HG02840 (cell line): Measurements from ENCODE around the gene VPS13A.
"Not testable (repeated sequence)": the region's sequence is repeated elsewhere in the genome, so short reads cannot be mapped to it uniquely, and the experiment has no call there.

ENCODE experiments used
- ATAC-seq: cut with Tn5 transposase; IDR thresholded peaks from one replicate; pipeline ENCODE4 v1.9.1; 2021; ENCODE audit warnings: mild to moderate bottlenecking, moderate library complexity, moderate number of reproducible peaks; ENCODE audit not compliant: unreplicated experiment, low FRiP score

The VPS13A gene

GRCh38 chr9:77290373-77290772, 113.0 kb downstream of the VPS13A start:
- ATAC-seq = no peak

- ATAC-seq = no peak
Measured at GRCh38 chr9:77291714-77292113, 114.4 kb downstream of the VPS13A start.

GRCh38 chr9:77293949-77294348, 116.6 kb downstream of the VPS13A start:
- ATAC-seq = no peak

- ATAC-seq = no peak
Measured at GRCh38 chr9:77304543-77304942, 127.2 kb downstream of the VPS13A start.

- no peak for ATAC-seq
Measured at GRCh38 chr9:77305622-77306400, 128.5 kb downstream of the VPS13A start.

- ATAC-seq = no peak
Measured at GRCh38 chr9:77307166-77307565, 129.8 kb downstream of the VPS13A start.

GRCh38 chr9:77316058-77316457, 138.7 kb downstream of the VPS13A start:
- no peak for ATAC-seq

- no peak for ATAC-seq
Measured at GRCh38 chr9:77325058-77325457, 147.7 kb downstream of the VPS13A start.

- ATAC-seq = no peak
Measured at GRCh38 chr9:77328102-77328501, 150.8 kb downstream of the VPS13A start.

GRCh38 chr9:77370064-77370463, 192.7 kb downstream of the VPS13A start:
- no peak for ATAC-seq

GRCh38 chr9:77374266-77374665, 196.9 kb downstream of the VPS13A start:
- ATAC-seq = no peak

GRCh38 chr9:77375956-77376532, 198.7 kb downstream of the VPS13A start:
- no peak for ATAC-seq

GRCh38 chr9:77384406-77384805, 207.1 kb downstream of the VPS13A start:
- no peak for ATAC-seq

GRCh38 chr9:77386187-77386586, 208.9 kb downstream of the VPS13A start:
- no peak for ATAC-seq

GRCh38 chr9:77391834-77392233, 214.5 kb downstream of the VPS13A start:
- no peak for ATAC-seq

GRCh38 chr9:77392328-77392727, 215.0 kb downstream of the VPS13A start:
- no peak for ATAC-seq

GRCh38 chr9:77398581-77398980, 221.2 kb downstream of the VPS13A start:
- not testable (repeated sequence) for ATAC-seq

GRCh38 chr9:77399964-77400363, 222.6 kb downstream of the VPS13A start:
- ATAC-seq = no peak

- ATAC-seq = no peak
Measured at GRCh38 chr9:77402286-77402685, 225.0 kb downstream of the VPS13A start.

GRCh38 chr9:77403239-77403638, 225.9 kb downstream of the VPS13A start:
- no peak for ATAC-seq

- ATAC-seq = not testable (repeated sequence)
Measured at GRCh38 chr9:77408521-77408920, 231.2 kb downstream of the VPS13A start.

GRCh38 chr9:77417566-77417965, 240.2 kb downstream of the VPS13A start:
- no peak for ATAC-seq
